GM06990 (cell line): ENCODE measurements around the gene CD47.

Source experiments
- DNase-seq: peaks from one replicate; pipeline ENCODE4 v3.0.0-alpha.2; 2011; ENCODE audit not compliant: insufficient read length; ENCODE audit errors: extremely low read depth
- H3K27me3 ChIP-seq: replicated peaks from 2 replicates; pipeline ENCODE4 v1.6.0; 2011; ENCODE audit warnings: low read length; ENCODE audit not compliant: control insufficient read depth, insufficient read depth
- H3K36me3 ChIP-seq: 2 replicates; pipeline ENCODE4 v1.5.1; 2011; ENCODE audit warnings: low read length; ENCODE audit not compliant: control insufficient read depth, insufficient read depth
- H3K4me3 ChIP-seq: replicated peaks from 2 replicates; pipeline ENCODE4 v1.5.1; 2011; ENCODE audit warnings: low read depth, mild to moderate bottlenecking, control low read depth, low read length
- TF ChIP-seq, protein P1 (sequence below): IDR thresholded peaks from 2 replicates; pipeline ENCODE4 v1.5.1; 2011; ENCODE audit warnings: low read length, control low read depth, mild to moderate bottlenecking, inconsistent platforms; ENCODE audit not compliant: insufficient read depth, poor library complexity, severe bottlenecking

The CD47 gene

GRCh38 chr3:108017587-108017986, 73.2 kb downstream of the CD47 start:
- H3K4me3 ChIP-seq, result no peak overlapping the region
- H3K36me3 ChIP-seq, result no peaks in the 10 kb centered on the region
- TF ChIP-seq, protein P1, sequence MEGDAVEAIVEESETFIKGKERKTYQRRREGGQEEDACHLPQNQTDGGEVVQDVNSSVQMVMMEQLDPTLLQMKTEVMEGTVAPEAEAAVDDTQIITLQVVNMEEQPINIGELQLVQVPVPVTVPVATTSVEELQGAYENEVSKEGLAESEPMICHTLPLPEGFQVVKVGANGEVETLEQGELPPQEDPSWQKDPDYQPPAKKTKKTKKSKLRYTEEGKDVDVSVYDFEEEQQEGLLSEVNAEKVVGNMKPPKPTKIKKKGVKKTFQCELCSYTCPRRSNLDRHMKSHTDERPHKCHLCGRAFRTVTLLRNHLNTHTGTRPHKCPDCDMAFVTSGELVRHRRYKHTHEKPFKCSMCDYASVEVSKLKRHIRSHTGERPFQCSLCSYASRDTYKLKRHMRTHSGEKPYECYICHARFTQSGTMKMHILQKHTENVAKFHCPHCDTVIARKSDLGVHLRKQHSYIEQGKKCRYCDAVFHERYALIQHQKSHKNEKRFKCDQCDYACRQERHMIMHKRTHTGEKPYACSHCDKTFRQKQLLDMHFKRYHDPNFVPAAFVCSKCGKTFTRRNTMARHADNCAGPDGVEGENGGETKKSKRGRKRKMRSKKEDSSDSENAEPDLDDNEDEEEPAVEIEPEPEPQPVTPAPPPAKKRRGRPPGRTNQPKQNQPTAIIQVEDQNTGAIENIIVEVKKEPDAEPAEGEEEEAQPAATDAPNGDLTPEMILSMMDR, result no peak
- H3K27me3 ChIP-seq, result no peaks in the 10 kb centered on the region
- DNase-seq, result no peak

DNA sequence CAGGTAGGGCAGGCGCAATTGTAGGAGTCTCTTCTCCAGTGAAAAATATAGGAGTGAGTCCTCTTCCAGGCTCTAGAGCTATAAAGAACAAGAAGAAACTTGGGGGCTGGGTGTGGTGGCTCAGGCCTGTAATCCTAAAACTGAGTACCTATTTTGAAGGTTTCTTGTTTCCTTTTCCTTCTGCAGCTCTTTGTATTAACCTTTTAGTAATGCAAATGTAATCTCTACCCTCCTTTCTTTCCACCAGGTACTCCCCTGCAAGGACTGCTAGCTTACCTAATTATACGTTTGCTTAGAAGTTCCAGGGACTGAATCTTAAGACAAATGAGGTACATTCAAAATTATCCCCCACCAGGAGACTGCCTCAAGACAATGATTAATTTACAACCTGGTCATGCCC, 75.9 kb downstream of the CD47 start:
- no peaks in the 10 kb centered on the region for H3K27me3 ChIP-seq
- TF ChIP-seq, protein P1, result no peak
- no peak overlapping the region for H3K4me3 ChIP-seq
- no peaks in the 10 kb centered on the region for H3K36me3 ChIP-seq
- no peak for DNase-seq

GRCh38 chr3:108013141-108014055, 77.4 kb downstream of the CD47 start:
- TF ChIP-seq, protein P1, result no peak
- H3K36me3 ChIP-seq, result no peaks in the 10 kb centered on the region
- H3K4me3 ChIP-seq, result no peak overlapping the region
- H3K27me3 ChIP-seq, result no peaks in the 10 kb centered on the region
- DNase-seq, result no peak

GRCh38 chr3:108012304-108012703, 78.5 kb downstream of the CD47 start:
- TF ChIP-seq, protein P1, result no peak

GRCh38 chr3:108011616-108012015, 79.2 kb downstream of the CD47 start:
- Histone ChIP-seq H3K36me3 (no peaks in the 10 kb centered on the region), H3K27me3 (no peaks in the 10 kb centered on the region), H3K4me3 (no peak overlapping the region)
- no peak for DNase-seq
- TF ChIP-seq, protein P1, result no peak

More at GRCh38 chr3:108012304-108012703, 78.5 kb downstream of the CD47 start:
- Histone ChIP-seq H3K36me3 (no peaks in the 10 kb centered on the region), H3K27me3 (no peaks in the 10 kb centered on the region), H3K4me3 (no peak overlapping the region)
- no peak for DNase-seq
